ENCODE measurements around the gene TTLL5. TPM values are rescaled to one million over a fixed set of nuclear protein-coding genes. Genes with fewer than 3 reads are reported as not detected.

The TTLL5 gene
- total RNA-seq, 3 donors from 2014 or later: 21.9 to 66.6 (median 35.7) TPM

- H3K9me3 ChIP-seq: no peaks in the 10 kb centered on the region
- peaks cover 5 to 13% of the 10 kb centered on the region in 2 donors for H3K4me1 ChIP-seq
- H3K36me3 ChIP-seq: no peaks in the 10 kb centered on the region
- peak overlapping the region; percentile 73 to 90 (median 79) for H3K4me3 ChIP-seq
- H3K27me3 ChIP-seq: no peaks in the 10 kb centered on the region
- DNase-seq (ENCODE audit: low spot score in 2 of 2): no peak
- peak overlapping the region; percentile 97 for H3K27ac ChIP-seq
- TF ChIP-seq POLR2A (IDR thresholded peaks at IDR 0.05) (no peak), CTCF (IDR thresholded peaks at IDR 0.05) (no peak), POLR2AphosphoS5 (IDR thresholded peaks at IDR 0.05) (no peak)
- intact Hi-C loops (cut with DNase I; ENCODE audit: low total_unique reads): loop anchor here (5.0 kb wide), 1 partner anchor 929 kb away; no protein-coding TSS in a partner anchor
Observed at GRCh38 chr14:75983019-75983358, 321.9 kb downstream of the TTLL5 start.

- TF ChIP-seq POLR2AphosphoS5 (IDR thresholded peaks at IDR 0.05): no peak
Observed at GRCh38 chr14:75984674-75985073, 323.6 kb downstream of the TTLL5 start.

GRCh38 chr14:75985618-75986438 lies 324.8 kb downstream of the TTLL5 start, which contains the start of gene IFT43:
TSS of gene IFT43 (plus strand) at chr14:75985763. CDS start at chr14:75985787, 24 bp downstream.
- Histone ChIP-seq H3K9me3 (no peaks in the 10 kb centered on the region), H3K4me3 (peak within 1 kb of the TSS; percentile 79 to 96 (median 88)), H3K27ac (peak within 1 kb of the TSS; percentile 93), H3K27me3 (no peaks in the 10 kb centered on the region), H3K4me1 (peaks cover 0 to 8% of the 10 kb centered on the region in 2 donors), H3K36me3 (no peaks in the 10 kb centered on the region)
- DNase-seq (ENCODE audit: low spot score in 2 of 2): peak; percentile 86 to 92
- TF ChIP-seq POLR2A (IDR thresholded peaks at IDR 0.05) (no peak), POLR2AphosphoS5 (IDR thresholded peaks at IDR 0.05) (peak; percentile 48 to 91 (median 56))
- intact Hi-C loops (cut with DNase I; ENCODE audit: low total_unique reads): no loop called here

More at GRCh38 chr14:75984674-75985073, 323.6 kb downstream of the TTLL5 start:
- Histone ChIP-seq H3K4me3 (no peak overlapping the region), H3K27me3 (no peaks in the 10 kb centered on the region), H3K36me3 (no peaks in the 10 kb centered on the region), H3K4me1 (peaks cover 0 to 13% of the 10 kb centered on the region in 2 donors), H3K27ac (peak overlapping the region; percentile 93), H3K9me3 (no peaks in the 10 kb centered on the region)
- DNase-seq (ENCODE audit: low spot score in 2 of 2): no peak
- intact Hi-C loops (cut with DNase I; ENCODE audit: low total_unique reads): loop anchor here (5.0 kb wide), 1 partner anchor 928 kb away; no protein-coding TSS in a partner anchor

GRCh38 chr14:75986439-75986765 lies 325.4 kb downstream of the TTLL5 start:
- no peaks in the 10 kb centered on the region for H3K9me3 ChIP-seq
- DNase-seq (ENCODE audit: low spot score in 2 of 2): no peak
- no peaks in the 10 kb centered on the region for H3K36me3 ChIP-seq
- intact Hi-C loops (cut with DNase I; ENCODE audit: low total_unique reads): no loop called here
- peak overlapping the region; percentile 79 to 96 (median 88) for H3K4me3 ChIP-seq
- peaks cover 0 to 3% of the 10 kb centered on the region in 2 donors for H3K4me1 ChIP-seq
- H3K27ac ChIP-seq: peak overlapping the region; percentile 93
- TF ChIP-seq POLR2A (IDR thresholded peaks at IDR 0.05): no peak
- TF ChIP-seq POLR2AphosphoS5 (IDR thresholded peaks at IDR 0.05): no peak
- no peak for TF ChIP-seq CTCF (IDR thresholded peaks at IDR 0.05)
- no peaks in the 10 kb centered on the region for H3K27me3 ChIP-seq

- Histone ChIP-seq H3K4me3 (no peak overlapping the region), H3K9me3 (no peaks in the 10 kb centered on the region), H3K27ac (peak overlapping the region in 1 of 2 donors; percentile 87), H3K36me3 (no peaks in the 10 kb centered on the region), H3K27me3 (no peaks in the 10 kb centered on the region), H3K4me1 (peaks cover 0 to 3% of the 10 kb centered on the region in 2 donors)
- DNase-seq (ENCODE audit: low spot score in 2 of 2): no peak
- intact Hi-C loops (cut with DNase I; ENCODE audit: low total_unique reads): no loop called here
- TF ChIP-seq POLR2AphosphoS5 (IDR thresholded peaks at IDR 0.05) (no peak), CTCF (IDR thresholded peaks at IDR 0.05) (no peak), POLR2A (IDR thresholded peaks at IDR 0.05) (no peak)
Observed at GRCh38 chr14:75987201-75987970, 326.3 kb downstream of the TTLL5 start.
